CD4-positive, alpha-beta T cell treated with Interleukin-10 for 1 hour (primary cell): ENCODE measurements around the gene SNX27.
A peak's percentile ranks its signal among the peaks of the same experiment; 100 is the strongest.
"Not testable (repeated sequence)": the region's sequence is repeated elsewhere in the genome, so short reads cannot be mapped to it uniquely, and the experiment has no call there.

Experiments
- DNase-seq: peaks from one replicate; pipeline ENCODE4 v3.0.0-alpha.2; 2020

SNX27 gene

DNA sequence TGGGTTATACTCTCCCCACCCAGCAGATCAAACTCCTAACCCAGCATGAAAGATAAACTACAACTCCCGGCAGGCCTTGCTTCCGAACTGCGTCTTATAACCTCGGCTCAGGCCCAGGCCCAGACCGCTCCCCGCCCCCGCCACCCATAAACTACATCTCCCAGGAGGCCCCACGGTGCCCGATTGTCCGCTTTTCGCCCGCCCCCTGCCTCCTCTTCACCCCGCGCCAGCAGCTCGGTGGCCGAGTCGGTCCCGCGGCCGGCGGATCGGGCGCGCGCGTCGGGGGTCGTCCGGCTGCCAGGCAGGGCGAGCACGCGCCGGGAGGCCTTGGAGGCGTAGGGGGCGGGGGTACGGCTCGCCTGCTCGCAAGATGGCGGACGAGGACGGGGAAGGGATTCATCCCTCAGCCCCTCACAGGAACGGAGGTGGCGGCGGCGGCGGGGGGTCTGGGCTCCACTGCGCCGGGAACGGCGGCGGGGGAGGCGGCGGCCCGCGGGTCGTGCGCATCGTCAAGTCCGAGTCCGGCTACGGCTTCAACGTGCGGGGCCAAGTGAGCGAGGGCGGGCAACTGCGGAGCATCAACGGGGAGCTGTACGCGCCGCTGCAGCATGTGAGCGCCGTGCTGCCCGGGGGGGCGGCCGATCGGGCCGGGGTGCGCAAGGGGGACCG is at the start of gene SNX27:
Gene SNX27 (plus strand): TSS at position 219 of the 669 bp plus-strand sequence. CDS start 152 bp downstream, at position 371.
- peak; percentile 92 for DNase-seq

DNA sequence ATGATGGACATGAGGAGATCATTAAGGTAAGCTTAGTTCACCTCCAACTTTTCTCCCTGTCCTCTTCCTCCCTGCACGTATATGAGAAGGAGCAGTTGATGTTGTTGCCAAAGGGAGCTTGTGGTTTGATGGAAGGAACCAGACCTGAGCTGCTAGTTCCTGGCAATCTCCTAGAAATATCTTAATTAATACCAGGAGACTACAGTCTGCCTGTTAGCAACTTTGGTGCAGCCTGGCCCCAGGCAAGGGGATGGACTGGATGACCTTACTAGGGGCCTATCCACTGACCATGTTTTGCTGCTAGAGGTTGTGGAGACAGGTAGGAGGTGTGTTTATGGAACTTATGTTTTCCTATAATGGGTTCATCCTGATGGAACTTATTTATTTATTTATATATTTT is 49.2 kb upstream of the SNX27 start:
- DNase-seq = no peak

DNA sequence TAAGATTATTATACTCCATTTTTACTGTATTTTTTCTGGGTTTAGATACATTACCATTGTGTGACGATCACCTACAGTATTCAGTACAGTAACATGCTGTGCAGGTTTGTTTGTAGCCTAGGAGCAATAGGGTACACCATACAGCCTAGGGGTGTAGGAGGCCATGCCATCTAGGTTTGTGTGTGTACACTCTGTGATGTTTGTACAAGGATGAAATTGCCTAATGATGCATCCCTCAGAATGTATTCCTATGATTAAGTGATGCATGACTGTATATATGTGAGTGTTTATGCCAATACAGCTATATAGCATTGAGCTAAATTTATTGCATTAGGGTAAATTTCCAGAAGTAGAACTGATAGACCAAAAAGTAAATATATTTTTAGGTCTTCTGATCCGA is 48.5 kb upstream of the SNX27 start:
- no peak for DNase-seq

DNA sequence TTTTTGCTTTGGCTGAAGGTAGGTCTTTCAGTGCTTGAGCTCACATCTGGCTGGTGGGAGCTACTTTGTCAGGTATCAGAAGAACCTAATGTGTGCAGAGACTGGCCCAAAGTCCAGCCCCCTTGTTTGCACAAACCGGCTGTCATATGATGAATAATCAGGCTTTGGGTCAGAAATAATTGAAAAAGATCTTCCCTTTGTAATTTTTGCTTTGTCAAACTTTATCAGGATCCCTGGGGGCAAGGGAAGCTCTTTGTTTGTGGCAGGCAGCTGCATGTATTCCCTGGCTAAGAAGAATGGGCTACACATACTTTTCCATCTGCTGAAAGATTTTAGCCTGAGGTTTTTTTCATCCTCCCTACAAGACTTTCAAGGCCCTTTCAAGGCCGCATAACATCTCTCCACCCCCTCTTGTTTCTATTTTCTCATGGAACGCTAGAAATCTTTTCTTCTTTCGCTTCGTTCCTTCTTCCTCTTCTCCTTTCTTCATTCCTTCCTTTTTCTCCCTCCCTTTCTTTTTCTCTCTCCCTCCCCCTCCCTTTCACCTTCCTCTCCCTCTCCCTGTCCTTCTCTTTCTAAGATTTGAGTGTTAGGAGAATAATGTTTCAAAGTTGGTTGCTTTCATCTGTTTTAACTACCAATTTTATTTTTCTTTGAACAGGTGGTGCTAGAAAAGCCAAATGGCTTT is 46.2 kb upstream of the SNX27 start:
- DNase-seq = no peak

DNA sequence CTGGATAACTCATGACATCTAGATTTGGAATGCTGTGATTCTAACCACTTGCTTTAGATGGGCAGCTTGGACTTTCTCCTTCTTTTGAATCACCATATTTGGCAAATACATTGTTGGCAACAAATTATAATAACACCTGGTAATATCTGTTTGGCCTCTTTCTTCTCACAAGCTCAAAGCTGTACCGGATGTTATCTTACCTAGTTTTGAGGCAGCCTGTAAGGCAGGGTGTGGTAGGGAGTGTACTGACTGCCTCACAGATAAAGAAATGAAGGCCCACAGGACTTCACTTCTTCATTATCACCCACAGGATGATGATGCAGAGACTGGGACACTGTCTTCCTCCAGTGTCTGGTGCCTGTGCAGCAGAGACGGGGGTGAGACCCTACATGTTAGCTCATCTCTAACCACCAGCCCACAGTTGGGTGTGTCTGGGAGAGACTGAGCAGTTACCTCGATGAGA is 43.2 kb upstream of the SNX27 start:
- DNase-seq = peak; percentile 37

DNA sequence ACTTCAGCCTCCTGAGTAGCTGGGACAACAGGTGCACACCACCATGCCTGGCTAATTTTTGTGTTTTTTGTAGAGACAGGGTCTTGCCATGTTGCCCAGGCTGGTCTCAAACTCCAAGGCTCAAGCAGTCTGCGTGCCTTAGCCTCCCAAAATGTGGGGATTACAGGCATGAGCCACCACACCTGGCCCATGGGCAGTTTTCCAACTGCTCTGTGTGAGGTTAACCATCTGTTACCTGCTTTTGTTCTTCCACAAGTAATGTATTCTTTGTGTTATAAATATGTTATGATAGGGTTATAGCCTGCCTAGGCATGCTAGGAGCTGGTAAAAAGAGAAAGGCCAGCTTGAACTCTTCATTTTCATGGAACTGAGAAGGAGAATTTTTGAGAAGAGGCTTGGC is 41.0 kb upstream of the SNX27 start:
- DNase-seq = no peak

DNA sequence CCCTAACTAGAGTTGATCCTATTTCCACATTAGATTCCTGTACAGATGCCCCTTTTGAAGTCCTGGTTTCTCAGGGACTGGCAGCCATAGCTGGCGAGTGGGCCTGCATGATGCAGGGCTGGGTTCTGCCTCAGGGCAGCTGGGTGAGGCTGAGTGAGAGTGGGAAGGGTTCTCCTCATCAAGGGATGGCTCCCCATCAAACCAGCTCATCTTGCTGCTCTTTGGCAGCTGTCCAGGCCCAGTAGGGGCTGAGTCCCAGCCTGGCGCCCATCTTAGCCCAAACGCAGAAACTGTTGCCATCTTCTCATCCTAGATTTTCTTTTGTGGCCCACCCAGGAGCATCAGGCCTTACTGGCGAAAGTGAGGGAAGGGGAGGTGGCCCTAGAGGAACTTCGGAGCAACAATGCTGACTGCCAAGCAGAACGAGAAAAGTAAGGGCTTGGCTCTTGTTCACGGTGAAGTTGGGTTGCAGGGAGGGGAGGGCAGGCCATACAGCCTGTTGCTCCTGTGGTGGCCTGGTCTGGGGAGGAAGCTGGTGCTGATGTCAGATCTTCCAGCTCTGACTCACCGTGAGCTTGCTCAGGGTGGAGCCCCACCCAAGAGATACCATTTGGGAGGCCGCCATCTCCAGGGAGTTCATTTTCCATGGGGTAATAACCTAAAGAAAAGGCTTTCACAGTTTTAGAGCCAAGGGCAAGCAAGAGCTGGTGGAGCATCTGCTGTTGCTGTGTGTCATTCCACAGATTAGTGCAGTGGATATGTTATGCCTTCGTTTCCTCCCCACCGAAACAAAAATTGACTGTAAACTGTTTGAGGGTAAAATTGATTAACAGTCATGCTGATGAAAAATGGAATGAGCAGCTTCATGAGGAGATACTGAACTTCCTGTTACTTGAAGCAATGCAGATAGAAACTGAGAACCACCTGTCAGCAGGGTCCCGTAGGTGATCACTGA is 37.0 kb upstream of the SNX27 start:
- DNase-seq = no peak

DNA sequence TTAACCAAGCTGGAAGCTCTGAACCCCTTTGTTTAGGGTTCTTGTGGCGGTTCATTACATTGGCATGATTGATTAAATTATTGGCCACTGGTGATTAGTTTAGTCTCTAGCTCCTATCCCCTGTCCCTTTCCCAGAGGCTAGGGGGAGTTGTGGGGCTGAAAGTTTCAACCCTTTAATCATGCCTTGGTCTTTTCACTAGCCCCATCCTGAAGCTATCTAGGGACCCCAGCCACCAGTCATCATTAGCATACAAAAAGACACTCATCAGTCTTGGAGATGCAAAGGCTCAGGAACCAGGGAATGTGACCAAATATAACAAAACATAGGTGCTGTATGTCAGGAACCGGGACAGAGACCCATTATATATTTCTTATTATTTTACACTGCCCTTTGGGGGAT is 34.7 kb upstream of the SNX27 start:
- no peak for DNase-seq

DNA sequence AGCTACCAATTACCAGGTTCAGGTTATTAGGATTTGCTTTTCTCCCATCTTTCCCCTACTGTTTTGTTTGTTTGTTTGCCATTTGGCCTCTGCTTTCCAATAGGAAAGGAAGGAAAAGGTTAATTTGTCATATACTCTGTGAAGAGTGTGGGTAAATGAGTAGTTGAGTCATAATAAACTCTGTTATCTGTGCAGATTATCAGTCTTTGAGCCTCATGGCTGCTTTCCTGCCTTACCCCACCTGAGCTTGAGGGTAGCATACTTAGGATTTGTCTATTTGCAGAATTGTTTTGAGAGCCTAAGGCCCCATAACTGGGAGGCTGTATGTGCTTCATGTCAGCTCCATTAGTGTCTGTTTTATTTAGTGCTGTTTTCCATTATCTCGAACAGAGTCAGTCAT is 32.9 kb upstream of the SNX27 start:
- no peak for DNase-seq

DNA sequence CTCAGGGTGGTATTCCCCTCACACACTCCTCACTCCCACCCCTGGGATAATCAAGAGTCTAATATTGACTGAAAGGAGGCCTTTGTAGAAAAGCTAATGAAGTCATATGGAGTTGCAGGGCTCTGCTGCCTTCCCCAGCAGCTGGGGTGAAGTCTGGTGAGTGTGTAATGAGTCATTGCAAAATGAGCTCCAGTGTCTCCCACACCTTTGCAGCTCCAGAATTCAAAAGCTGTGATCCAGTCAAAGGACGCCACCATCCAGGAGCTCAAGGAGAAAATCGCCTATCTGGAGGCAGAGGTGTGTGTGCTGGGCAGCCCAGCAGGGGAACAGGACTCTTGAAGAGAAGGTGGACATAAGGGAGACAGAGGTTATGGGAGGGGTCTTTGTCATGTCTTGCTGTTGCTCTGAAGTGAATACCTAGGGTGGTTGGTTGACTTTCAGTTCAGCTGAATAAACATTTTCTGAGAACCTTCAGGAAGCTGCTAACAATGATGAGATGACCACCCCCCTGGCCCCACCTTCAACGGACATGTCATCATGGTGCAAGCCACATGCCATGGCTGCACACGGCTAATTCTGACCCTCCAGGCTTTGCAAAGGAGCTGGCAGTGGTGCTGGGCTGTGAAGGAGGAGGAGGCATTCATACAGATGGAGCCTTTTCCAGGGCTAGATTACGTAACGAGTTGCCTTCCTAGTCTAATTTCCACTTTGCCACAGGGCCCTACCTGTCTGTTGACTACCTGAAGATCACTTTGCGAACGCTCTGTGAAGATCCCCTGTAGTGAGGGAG is 32.2 kb upstream of the SNX27 start:
- no peak for DNase-seq

DNA sequence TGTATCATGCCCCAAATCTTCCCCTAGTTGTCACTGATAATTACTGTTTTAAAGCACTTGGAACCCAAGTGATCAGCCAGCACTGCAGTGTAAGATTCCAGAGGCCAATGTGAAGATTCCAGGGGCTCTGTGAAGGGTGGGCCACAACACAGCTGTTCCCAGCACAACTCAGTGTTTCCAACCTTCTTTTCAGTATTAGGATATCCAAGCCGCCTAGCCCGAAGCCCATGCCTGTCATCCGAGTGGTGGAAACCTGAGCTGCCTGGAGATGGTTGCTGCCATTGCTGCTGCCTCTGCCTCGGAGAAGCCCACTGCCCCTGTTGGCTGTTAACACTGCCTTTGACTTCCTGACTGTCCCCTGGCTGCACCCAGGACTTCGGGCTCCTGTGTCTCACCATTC is 30.4 kb upstream of the SNX27 start:
- DNase-seq = no peak

DNA sequence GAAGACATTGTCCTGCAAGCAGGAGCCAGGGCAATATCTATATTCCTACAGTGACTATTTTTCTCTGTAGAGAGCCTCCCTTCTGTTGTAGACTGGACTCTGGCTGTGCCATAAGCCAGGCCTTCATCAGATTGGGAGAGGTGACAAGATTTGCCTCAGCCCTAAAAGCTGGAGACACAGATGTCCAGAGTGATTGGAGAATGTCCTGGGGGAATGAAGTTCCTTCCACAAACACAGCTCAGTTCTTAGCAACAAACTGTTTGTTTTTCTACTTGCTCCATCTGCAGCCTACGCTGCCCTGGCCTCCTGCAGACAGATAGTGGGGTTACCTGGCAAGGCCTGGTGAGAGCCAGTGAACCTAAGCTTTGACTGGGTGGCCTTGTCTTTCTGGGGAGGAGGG is 29.9 kb upstream of the SNX27 start:
- no peak for DNase-seq

DNA sequence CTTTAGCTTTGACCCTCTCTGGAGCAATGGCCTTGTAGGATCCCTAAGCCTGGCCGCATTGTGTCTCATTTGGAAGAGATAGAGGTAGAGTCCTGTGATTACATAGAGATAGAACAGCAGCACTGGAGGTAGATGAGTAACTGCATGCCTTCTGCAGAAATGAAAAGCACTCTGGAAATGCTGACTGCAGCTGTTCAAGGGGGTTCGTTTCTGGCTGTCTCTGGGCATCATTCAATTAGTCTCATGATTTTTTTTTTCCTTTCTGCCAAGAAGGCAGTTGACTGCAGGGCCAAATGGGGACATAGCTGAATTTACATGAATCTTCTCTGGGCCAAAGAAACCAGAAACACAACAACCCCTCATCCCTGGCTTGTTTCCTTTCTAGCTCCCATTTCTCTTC is 28.1 kb upstream of the SNX27 start:
- DNase-seq = no peak

DNA sequence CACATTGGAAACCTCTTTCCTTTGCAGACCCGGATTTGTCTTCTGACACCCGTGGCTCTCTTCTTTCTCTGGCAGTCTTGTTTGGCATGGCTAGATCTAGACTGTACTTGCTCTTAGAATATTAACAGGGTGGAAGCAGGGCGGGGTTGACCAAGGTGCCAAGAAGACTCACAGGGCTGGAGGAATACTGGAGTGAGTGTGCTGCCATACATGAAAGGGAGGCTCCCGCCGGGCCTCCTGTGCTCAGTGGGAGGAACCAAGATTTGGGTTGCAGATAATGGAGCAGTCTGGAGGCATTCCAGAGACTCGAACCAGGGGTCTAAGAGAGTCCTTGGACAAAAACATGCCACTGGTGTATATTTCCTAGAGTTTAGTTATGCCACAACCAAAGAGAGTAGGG is 27.6 kb upstream of the SNX27 start:
- DNase-seq = no peak

DNA sequence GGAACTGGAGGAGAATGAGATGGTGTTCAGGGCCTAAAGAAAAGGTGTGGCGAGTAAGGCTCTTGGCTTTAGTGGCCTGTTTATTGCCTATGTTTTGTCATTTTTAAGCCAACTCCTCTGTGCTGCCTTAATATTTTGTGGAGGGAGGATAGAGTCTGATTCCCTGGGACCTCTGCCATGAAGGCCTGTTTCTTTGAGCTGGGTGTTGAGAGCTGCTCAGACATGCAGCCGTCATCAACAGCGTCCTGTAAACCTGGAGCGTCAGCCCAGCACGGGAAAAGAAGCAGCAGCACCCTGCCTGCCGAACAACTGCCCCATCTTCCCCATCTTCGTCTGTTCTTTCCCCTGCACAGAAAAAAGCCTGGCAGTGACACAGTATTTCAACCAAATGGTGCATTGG is 27.1 kb upstream of the SNX27 start:
- no peak for DNase-seq

DNA sequence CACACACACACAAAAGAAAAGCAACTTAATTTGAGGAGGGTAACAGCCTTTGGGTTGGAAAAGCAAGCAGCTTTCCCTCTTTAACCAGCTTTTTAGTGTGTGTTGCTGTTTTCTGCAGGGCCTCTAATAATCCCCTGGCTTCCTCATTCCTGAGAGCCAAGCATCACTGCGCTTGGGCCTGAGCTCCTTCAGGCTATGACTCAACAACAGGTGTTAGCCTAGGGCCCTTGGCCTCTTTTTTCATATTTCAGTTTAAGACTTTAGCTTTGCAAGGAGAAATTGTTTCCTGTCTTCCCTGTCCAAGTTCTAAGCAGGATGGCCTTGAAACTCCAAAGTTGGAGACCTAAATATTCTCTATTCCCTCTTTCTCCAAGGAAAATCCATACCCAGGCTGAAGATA is 26.2 kb upstream of the SNX27 start:
- DNase-seq = no peak

DNA sequence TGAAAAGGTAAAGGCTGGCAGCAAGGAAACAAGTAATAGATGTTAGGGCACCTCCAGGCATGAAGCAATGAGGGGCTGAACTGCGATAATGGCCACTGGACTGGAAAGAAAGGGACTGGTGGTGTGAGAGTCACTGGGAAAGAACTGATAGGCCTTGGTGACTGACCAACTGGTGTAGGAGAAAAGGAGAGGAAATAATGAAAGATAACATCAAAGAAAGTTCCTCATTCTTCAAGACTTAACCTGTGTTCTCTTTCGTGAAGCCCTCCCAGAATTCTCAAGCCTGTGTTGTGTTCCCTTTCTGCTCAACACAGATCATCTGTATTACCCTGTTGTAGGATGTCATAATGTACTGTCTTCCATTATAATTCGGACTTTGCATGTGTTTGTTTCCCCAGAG is 20.9 kb upstream of the SNX27 start:
- no peak for DNase-seq

DNA sequence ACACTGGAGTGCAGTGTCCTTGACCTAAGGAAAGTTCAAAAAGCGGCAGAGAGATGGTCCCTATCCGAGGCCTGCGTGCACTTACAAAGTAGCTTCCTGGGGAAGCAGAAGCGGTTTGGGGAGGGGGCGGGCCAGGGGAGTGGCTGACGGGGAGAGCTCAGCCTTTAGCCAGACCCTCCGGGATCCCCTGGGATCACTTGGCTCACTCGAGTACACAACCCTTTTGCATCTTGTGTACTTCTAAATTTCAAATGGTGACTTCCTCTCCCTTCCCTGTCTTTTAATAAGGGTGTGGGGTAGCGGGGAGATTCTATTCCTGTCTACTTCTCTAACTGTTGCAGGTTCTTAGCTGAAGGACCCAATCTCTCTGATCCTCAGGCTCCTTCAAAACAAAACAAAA is 18.1 kb upstream of the SNX27 start:
- DNase-seq = no peak

DNA sequence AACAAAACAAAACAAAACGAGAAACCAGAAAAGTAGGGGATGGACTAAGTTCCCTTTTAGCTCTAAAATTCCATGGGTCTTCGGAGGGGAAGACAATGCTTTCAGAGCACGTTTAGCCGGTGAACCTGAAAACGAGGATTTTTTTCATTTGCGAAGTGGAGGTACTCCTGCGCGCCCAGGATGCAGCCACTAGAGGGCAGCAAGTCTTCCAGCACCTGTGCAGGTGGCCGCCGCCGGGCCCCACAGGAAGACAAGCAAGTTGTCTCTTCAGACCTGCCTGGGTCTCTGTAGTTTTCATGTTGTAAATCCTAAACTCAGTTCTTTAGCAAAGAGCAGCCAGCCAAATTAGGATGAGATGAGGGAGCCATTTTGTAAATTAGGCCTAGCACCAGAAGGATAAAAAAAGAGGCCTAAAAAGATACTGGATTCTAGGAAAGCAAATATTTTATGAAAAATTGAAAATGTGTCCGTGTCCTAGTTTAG is 17.7 kb upstream of the SNX27 start:
- peak; percentile 86 for DNase-seq

DNA sequence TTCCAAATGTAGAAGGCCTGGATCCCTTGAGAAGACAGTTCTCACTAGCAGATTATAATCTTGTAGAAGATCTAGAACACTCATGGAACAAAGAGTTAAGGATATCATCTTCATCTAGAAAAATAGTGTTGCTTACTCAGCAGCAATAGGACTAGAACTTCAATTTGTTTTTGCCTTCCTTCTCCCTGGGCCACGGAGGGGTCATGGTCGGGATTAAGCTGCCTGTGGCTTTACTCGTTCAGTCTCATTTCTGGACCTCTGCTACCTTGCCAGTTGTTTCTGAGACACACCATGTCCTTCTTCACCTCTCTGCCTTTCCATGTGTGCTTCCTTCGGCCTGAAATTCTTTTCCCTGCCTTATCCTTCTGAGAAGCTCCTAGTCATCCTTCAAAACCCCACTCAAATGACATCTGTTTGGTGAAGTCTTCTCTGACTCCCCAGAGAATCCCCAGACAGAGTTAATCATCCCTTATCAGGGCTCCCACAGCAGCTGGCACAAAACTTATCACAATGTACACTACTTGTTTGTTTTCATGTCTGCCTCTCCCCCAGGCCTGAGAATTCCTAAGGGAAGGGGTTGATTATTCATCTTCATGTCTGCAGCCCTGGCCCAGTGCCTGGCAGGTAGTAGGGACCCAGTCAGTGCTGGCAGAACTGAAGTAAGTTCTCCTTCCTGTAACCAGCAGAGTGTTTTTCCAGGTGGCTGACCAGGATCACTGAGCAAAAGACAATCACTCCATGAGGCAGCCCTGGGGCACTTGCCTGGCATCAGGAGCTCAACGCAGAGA is 15.5 kb upstream of the SNX27 start:
- no peak for DNase-seq

DNA sequence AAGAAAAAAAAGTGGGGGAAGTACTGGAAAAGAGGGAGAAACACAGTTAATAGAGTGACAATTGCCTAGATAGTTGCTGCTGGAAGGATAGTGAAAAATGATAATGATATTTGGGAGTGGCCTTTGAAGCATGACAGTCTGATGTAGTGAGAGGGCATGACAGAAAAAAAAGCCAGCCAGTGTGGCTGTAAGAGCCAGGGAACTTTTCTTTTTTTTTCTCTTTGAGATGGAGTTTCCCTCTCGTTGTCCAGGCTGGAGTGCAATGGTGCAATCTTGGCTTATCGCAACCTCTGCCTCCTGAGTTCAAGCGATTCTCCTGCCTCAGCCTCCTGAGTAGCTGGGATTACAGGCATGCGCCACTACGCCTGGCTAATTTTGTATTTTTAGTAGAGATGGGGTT is 9.3 kb upstream of the SNX27 start:
- DNase-seq = not testable (repeated sequence)

DNA sequence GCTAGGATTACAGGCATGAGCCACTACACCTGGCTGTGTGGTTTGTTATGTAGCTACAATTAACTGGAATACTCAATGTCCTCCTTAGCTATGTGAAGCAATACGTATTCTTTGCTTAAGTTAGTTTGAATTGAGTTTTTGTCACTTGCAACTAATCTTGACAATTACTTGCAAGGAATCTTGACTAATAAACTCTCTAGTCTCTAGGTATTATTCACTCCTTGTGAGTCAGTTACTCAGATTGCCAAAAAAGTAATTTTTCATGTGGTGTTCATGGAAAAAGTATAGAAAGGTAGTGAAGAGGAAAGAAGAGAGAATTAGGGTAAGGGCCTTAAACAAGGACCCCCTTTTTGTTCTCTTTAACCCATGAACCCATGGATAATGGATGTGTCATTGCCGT is 7.6 kb upstream of the SNX27 start:
- DNase-seq = no peak
